VCaP (cell line): Measurements from ENCODE around the gene TRIM47.

Experiments used
- H3K27ac ChIP-seq: fragments of 450-650 bp; 2 replicates; pipeline ENCODE4 v1.5.1; 2017
- CTCF ChIP-seq: fragments of 450-650 bp; conservative IDR thresholded peaks from 2 replicates; pipeline ENCODE4 v1.5.1; 2017; ENCODE audit warnings: mild to moderate bottlenecking, moderate library complexity

TRIM47 gene

DNA sequence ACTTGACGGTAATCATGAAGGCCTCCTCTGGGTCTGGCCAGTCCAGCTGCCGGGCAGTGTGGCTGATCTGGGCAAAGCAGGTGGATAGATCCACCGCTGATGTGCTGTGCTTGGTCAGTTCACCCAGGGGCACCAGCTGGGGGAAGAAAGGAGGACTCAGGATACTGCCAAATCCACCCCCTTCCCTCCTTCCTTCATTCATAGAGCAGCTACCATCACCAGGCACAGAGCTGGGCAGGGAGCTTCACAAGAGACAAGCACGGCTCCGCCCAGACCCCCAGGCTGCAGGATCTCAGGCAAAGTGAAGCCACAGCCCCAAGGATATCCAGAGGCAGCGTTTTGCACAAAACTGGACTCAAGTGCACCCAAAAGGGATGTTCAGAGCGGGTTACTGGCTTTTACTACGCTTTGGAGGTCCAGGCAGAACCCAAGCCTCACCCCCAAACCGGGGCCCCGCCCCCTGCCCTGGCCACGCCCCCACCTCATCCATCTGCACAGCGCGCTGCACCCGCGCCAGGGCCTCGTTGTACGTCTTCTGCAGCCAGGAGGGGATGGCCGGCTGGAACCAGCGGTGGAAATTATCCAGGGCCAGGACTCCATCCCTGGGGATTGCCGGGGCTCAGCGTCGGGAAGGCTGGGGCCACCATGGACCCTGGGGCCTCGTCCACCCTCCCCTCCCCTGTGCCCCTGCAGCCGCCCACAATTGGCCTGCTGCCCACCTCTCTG is 43.3 kb downstream of the TRIM47 start:
- no peak for TF ChIP-seq CTCF
- no peak overlapping the region for H3K27ac ChIP-seq

DNA sequence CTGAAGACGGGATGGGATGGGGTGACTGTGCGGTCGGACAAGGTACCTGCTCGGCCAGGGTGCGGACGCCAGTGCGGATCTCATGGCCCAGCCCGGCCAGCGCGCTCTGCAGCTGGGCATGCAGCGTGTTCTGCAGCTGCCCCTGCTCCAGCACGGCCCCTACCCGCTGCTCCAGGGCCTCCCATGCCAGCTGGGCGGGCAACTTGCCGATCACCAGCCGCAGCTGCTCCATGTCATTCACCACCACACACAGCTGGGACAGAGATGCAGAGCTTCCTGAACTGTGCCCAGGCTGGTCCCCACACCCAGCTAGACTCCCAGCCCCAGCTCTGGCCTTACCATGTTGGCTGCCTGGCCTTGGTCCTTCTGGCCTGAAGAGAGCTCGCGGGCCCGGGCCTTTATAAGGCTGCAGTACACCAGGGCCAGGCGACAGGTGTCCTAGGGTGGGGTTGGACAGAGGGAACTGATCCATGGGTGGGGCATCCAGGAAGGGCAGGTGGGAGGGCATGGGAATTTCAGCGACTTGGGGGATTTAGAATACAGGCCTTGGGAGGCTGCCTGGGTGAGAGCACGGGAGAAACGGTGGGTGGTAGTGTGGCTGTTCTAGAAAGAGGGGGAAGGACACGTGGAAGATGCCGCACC is 44.0 kb downstream of the TRIM47 start:
- no peak for TF ChIP-seq CTCF
- no peak overlapping the region for H3K27ac ChIP-seq

DNA sequence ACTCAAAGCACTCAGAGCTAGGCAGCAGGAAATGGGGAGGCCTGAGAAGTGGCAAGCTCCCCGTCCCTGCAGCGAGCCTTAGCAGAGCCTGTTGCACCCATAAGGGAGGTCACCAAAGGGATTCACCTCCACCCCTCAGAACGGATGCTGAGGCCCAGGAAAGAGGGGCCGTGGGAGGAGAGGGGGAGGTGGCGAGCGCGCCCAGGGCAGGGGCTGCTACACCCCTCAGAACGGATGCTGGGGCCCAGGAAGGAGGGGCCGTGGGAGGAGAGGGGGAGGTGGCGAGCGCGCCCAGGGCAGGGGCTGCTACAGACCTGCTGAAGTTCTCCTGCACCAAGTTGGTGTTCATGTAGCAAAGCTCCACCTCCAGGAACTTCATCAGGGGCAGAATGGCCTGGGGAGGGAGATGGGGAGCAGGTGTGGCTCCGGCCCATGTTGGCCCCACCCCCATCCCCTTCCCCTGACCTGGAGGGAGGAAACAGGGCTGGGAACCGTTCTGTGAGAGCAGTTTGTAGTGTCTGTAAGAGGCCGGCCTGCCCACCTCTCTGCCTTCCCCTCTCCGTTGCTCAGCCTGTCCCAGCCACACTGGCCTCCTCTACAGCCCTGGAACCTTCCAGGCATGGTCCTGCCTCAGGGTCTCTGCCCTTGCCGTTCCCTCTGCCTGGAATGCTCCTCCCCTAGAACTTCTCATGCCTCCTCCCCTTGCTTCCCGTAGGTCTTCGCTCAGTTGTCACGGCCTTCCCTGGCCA is 45.6 kb downstream of the TRIM47 start:
- no peak for TF ChIP-seq CTCF
- H3K27ac ChIP-seq, result no peak overlapping the region

DNA sequence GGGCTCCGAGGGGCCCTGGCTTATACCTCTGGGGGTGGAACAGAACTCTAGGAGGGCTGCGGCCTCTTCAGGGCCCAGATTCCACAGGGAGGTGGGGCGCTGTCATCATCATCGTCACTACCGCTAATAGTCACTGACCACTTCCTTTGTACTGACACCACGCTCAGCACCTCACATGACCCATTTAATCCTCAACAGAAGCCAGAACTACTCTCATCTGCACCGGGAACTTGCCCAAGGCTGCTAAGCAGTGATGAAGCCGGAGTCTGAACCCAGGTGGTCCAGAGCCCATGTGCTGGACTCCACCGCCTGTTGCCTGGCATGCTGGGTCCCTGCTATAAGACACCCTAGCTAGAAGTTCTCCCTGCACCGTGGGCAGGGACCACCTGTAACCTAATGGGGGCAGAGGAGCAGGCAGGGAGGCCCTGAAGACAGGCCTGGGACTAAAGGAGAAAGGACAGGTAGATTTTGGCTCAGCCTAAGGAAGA is 46.2 kb downstream of the TRIM47 start:
- no peak for TF ChIP-seq CTCF

DNA sequence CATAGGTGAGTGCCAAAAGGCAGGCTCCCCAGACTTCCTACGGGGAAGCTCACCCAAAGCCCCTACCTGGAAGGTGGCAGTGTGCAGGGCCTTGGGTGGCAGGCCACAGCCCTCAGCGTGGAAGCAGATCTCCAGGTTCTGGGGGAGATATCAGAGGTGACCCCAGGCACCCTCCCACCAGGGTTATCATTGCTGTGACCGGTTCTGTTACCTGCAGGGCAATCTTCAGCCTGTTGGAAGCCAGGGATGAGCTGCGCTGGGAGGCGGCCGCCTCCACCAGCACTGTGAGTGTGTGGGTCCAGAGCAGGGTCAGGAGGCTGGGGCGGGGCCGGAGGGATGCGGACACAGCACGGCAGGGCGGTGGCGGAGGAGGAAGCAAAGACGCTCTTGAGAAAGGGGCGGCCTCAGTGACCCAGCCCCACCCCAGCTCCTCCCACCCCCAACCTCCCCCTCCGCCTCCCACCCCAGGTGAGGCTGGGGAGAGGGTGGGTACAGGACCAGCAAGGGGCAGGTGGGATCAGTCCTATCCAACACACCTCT is 47.3 kb downstream of the TRIM47 start:
- TF ChIP-seq CTCF, result no peak
- no peak overlapping the region for H3K27ac ChIP-seq

More for the DNA sequence above, 46.2 kb downstream of the TRIM47 start:
- H3K27ac ChIP-seq, result no peak overlapping the region

DNA sequence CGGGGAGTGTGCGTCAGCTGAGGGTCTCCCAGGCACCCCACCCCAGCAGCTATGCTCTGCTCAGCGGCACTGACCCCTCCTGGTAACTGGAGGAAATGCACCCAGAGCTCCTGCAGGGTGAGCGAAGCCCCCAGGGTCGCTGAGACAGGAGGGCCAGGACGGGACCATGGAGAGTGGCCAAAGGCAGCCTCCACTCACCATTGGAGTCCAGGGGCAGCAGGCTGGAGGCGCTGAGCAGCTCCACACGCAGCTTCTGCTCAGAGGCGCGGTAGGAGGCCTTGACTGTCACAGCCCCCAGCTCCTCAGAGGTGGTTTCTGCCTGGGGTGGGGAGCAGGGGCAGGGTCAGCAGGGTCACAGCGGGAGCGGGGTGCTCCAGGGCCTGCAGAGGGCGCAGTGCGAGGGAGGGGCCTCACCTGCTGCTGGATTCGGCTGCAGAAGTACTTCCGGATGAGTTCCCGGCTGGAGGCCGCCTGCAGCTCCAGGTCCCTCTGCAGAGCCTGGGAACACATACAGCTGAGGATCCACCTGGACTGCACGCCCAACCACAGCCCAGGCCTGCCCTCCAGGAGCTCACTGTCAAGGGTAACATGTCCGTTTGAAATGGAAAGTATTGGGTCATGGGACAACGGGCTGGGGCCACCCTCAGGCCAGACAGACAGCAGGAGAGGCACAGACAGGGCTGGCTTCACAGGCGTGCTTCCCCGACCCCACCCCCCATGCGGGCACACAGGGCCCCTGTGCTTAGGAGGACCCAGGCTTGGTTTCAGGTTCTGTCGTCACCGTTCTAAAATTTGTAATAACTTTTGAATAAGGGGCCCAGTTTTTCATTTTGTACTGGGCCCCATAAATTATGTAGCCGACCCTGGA is 48.0 kb downstream of the TRIM47 start:
- no peak overlapping the region for H3K27ac ChIP-seq
- TF ChIP-seq CTCF, result peak; percentile 69
